Measurements from ENCODE around the gene ABCC2. TPM values are rescaled to one million over a fixed set of nuclear protein-coding genes. Genes with fewer than 3 reads are reported as not detected.

The ABCC2 gene
- total RNA-seq, 1 donor from 2014 or later = 0.39 TPM

DNA sequence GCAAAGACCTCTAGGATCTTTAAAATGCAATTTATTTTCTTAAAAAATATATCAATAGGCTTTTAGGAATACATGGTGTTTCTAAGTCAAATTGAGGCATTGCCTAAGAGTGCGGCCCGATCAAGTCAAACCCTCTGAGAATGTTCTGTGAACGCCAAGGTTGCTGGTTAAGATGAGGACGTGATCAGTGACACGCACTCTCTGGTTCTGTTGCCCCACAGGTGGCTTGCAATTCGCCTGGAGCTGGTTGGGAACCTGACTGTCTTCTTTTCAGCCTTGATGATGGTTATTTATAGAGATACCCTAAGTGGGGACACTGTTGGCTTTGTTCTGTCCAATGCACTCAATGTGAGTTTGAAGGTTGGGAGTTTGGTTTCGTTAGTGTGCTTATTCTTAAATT is 59.3 kb downstream of the ABCC2 start:
- Mint-ChIP-seq H3K9me3 (ENCODE audit: unreplicated experiment) (peaks cover 7% of the 10 kb centered on the region), H3K4me1 (ENCODE audit: low read depth, unreplicated experiment) (peaks cover 7% of the 10 kb centered on the region), H3K36me3 (ENCODE audit: unreplicated experiment) (peaks cover 6% of the 10 kb centered on the region), H3K27ac (ENCODE audit: unreplicated experiment) (no peak overlapping the region), H3K27me3 (ENCODE audit: unreplicated experiment) (peaks cover 8% of the 10 kb centered on the region), H3K4me3 (ENCODE audit: unreplicated experiment) (no peak overlapping the region)
- TF ChIP-seq, protein P1, sequence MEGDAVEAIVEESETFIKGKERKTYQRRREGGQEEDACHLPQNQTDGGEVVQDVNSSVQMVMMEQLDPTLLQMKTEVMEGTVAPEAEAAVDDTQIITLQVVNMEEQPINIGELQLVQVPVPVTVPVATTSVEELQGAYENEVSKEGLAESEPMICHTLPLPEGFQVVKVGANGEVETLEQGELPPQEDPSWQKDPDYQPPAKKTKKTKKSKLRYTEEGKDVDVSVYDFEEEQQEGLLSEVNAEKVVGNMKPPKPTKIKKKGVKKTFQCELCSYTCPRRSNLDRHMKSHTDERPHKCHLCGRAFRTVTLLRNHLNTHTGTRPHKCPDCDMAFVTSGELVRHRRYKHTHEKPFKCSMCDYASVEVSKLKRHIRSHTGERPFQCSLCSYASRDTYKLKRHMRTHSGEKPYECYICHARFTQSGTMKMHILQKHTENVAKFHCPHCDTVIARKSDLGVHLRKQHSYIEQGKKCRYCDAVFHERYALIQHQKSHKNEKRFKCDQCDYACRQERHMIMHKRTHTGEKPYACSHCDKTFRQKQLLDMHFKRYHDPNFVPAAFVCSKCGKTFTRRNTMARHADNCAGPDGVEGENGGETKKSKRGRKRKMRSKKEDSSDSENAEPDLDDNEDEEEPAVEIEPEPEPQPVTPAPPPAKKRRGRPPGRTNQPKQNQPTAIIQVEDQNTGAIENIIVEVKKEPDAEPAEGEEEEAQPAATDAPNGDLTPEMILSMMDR (IDR thresholded peaks at IDR 0.05; ENCODE audit: partially characterized antibody, unreplicated experiment) = no peak
- no peak for DNase-seq

DNA sequence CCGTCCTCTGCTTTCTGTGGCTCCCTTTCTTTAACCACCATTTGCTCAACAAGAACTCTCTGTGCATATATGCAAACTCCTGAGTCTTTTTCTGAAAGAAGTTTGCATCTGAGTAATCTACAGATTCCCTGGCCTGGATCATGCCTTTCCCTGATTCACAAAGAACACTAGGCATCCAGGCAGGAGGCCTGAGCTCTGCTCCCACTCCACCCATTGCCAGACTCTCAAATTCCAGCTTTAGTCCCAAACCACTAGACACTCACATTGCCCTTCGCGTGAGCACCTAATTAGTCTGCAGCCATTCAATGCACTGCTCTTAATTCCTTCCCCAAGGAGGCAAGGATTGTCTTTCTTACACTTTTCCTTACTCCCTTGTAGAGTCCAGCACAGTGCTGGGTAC is 60.9 kb downstream of the ABCC2 start:
- no peak overlapping the region for H3K27ac Mint-ChIP-seq (ENCODE audit: unreplicated experiment)
- peaks cover 5% of the 10 kb centered on the region for H3K36me3 Mint-ChIP-seq (ENCODE audit: unreplicated experiment)
- H3K4me1 Mint-ChIP-seq (ENCODE audit: low read depth, unreplicated experiment) = peaks cover 7% of the 10 kb centered on the region
- TF ChIP-seq, protein P1 (IDR thresholded peaks at IDR 0.05; ENCODE audit: partially characterized antibody, unreplicated experiment) = no peak
- H3K9me3 Mint-ChIP-seq (ENCODE audit: unreplicated experiment) = peaks cover 7% of the 10 kb centered on the region
- no peak overlapping the region for H3K4me3 Mint-ChIP-seq (ENCODE audit: unreplicated experiment)
- H3K27me3 Mint-ChIP-seq (ENCODE audit: unreplicated experiment) = peaks cover 8% of the 10 kb centered on the region
- DNase-seq = no peak

DNA sequence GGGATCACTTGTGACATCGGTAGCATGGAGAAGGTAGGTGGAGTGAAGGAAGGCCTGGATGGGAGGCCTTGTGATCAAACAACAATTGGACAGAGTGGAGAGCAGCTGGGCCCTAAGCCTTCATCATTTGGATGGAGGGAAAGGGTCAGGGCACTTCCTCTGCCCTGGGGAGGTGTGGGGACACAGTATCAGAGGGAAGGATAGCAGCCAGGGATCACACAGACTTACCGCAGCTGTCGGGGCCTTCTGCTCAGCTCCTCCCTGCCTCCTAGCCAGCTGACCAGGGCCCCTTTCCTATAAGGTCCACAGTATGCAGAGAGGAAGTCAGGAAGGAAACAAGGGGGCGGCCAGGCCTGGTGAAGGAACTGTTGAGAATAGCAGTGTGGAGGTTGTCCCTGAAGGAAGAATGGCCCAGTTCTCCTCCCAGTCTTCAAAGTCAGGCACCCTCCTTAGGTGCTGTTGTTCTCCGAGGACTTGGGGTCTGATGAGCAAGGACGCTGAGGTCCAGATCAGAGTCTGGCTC is 62.1 kb downstream of the ABCC2 start:
- H3K27ac Mint-ChIP-seq (ENCODE audit: unreplicated experiment) = peak overlapping the region; percentile 30
- H3K4me1 Mint-ChIP-seq (ENCODE audit: low read depth, unreplicated experiment) = peaks cover 7% of the 10 kb centered on the region
- H3K36me3 Mint-ChIP-seq (ENCODE audit: unreplicated experiment) = peaks cover 5% of the 10 kb centered on the region
- TF ChIP-seq, protein P1 (IDR thresholded peaks at IDR 0.05; ENCODE audit: partially characterized antibody, unreplicated experiment) = no peak
- H3K9me3 Mint-ChIP-seq (ENCODE audit: unreplicated experiment) = peaks cover 7% of the 10 kb centered on the region
- no peak overlapping the region for H3K4me3 Mint-ChIP-seq (ENCODE audit: unreplicated experiment)
- H3K27me3 Mint-ChIP-seq (ENCODE audit: unreplicated experiment) = peaks cover 8% of the 10 kb centered on the region
- DNase-seq = no peak

DNA sequence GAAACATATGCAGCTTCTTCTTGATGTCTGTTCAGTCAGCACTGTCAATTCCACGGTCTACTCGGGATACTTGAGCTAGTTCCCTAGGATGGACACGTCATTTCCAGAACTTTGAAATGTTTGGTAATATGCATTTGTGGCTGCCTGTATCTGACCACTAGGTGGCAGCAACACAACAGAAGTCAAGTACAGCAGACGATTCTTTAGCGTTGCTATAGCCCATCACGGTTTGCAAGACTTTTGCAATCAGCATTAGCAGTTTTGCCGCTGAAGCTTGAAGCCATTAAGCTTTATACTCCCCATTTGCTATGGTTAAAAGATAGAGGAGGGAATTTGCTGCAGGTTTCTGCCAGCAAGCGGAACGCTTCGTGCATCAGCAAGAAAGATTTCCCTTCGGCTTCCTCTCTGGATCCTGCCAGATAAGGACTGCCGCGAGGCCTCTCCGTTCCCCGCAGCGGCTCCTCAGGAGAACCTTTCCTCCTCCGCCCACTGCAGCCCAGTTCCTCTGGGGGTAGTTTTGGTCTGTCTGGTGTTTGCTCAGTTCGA is 63.5 kb downstream of the ABCC2 start:
- Mint-ChIP-seq H3K27ac (ENCODE audit: unreplicated experiment) (no peak overlapping the region), H3K36me3 (ENCODE audit: unreplicated experiment) (peaks cover 3% of the 10 kb centered on the region), H3K4me1 (ENCODE audit: low read depth, unreplicated experiment) (peaks cover 10% of the 10 kb centered on the region), H3K27me3 (ENCODE audit: unreplicated experiment) (peaks cover 6% of the 10 kb centered on the region), H3K4me3 (ENCODE audit: unreplicated experiment) (no peak overlapping the region), H3K9me3 (ENCODE audit: unreplicated experiment) (peaks cover 5% of the 10 kb centered on the region)
- peak; percentile 64 for DNase-seq
- TF ChIP-seq, protein P1 (IDR thresholded peaks at IDR 0.05; ENCODE audit: partially characterized antibody, unreplicated experiment) = peak; percentile 94

DNA sequence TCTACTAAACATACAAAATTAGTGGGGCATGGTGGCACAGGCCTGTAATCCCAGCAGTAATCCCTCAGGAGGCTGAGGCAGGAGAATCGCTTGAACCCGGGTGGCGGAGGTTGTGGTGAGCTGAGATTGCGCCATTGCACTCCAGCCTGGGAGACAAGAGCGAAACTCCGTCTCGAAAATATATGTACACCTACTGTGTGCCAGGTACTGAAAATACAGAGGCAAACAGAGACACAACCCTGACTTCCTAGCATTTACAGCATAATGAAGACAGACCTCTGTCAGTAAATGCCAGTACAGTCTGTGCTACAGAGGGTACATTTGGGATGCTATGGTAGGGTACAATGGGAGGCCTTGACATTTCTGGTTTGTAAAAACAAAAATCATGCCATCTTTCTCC is 66.6 kb downstream of the ABCC2 start:
- H3K4me3 Mint-ChIP-seq (ENCODE audit: unreplicated experiment) = no peak overlapping the region
- DNase-seq = no peak
- H3K27me3 Mint-ChIP-seq (ENCODE audit: unreplicated experiment) = peaks cover 3% of the 10 kb centered on the region
- H3K4me1 Mint-ChIP-seq (ENCODE audit: low read depth, unreplicated experiment) = peaks cover 9% of the 10 kb centered on the region
- TF ChIP-seq, protein P1 (IDR thresholded peaks at IDR 0.05; ENCODE audit: partially characterized antibody, unreplicated experiment) = no peak
- H3K27ac Mint-ChIP-seq (ENCODE audit: unreplicated experiment) = no peak overlapping the region
- H3K36me3 Mint-ChIP-seq (ENCODE audit: unreplicated experiment) = no peaks in the 10 kb centered on the region
- H3K9me3 Mint-ChIP-seq (ENCODE audit: unreplicated experiment) = no peaks in the 10 kb centered on the region

All from glutamatergic neuron (in vitro differentiated cells).